OCI-LY1 (cell line): ENCODE results near the gene PRPSAP1.

Experiments used
- H2AFZ ChIP-seq: fragments of 200-600 bp; sonication (generic), shearing (Covaris generic); 2 replicates; pipeline ENCODE4 v1.6.0; 2014; ENCODE audit warnings: antibody characterized with exemption, mild to moderate bottlenecking, low read length
- H3F3A ChIP-seq: fragments of 200-600 bp; sonication (generic), shearing (Covaris generic); 2 replicates; pipeline ENCODE4 v1.6.0; 2014; ENCODE audit warnings: mild to moderate bottlenecking, antibody characterized with exemption, low read length, moderate library complexity; ENCODE audit not compliant: insufficient read depth
- H3K27ac ChIP-seq: fragments of 200-600 bp; sonication (generic); 2 replicates; pipeline ENCODE4 v1.5.1; 2014; ENCODE audit warnings: low read length, mixed run types, mild to moderate bottlenecking, low read depth; ENCODE audit not compliant: poor library complexity, severe bottlenecking
- H3K27me3 ChIP-seq: fragments of 200-600 bp; sonication (generic); 2 replicates; pipeline ENCODE4 v1.6.0; 2014; ENCODE audit warnings: antibody characterized with exemption, mild to moderate bottlenecking, low read length, moderate library complexity; ENCODE audit not compliant: insufficient read depth
- H3K36me3 ChIP-seq: fragments of 200-600 bp; sonication (generic); 2 replicates; pipeline ENCODE4 v1.6.1; 2014; ENCODE audit warnings: mild to moderate bottlenecking, antibody characterized with exemption, low read length, moderate library complexity, mixed read lengths; ENCODE audit not compliant: insufficient read depth
- H3K4me1 ChIP-seq: fragments of 200-600 bp; sonication (generic); 2 replicates; pipeline ENCODE4 v1.5.1; 2014; ENCODE audit warnings: mild to moderate bottlenecking, low read length, moderate library complexity; ENCODE audit not compliant: insufficient read depth, severe bottlenecking
- H3K4me2 ChIP-seq: fragments of 200-600 bp; sonication (generic), shearing (Covaris generic); 2 replicates; pipeline ENCODE4 v1.6.1; 2014; ENCODE audit warnings: low read length
- H3K4me3 ChIP-seq: fragments of 200-600 bp; sonication (generic); 2 replicates; pipeline ENCODE4 v1.5.1; 2014; ENCODE audit warnings: low read length, low read depth, mild to moderate bottlenecking, mixed read lengths; ENCODE audit not compliant: poor library complexity, severe bottlenecking
- H3K79me2 ChIP-seq: fragments of 200-600 bp; shearing (Covaris generic); 2 replicates; pipeline ENCODE4 v1.6.1; 2016; ENCODE audit warnings: mixed run types, low read length, mixed read lengths; ENCODE audit not compliant: insufficient read depth
- H3K9ac ChIP-seq: fragments of 200-600 bp; sonication (generic), shearing (Covaris generic); 2 replicates; pipeline ENCODE4 v1.6.1; 2014; ENCODE audit warnings: mild to moderate bottlenecking, low read length, mixed read lengths
- H3K9me2 ChIP-seq: fragments of 200-600 bp; sonication (generic), shearing (Covaris generic); 2 replicates; pipeline ENCODE4 v1.6.1; 2014; ENCODE audit warnings: low read depth, mild to moderate bottlenecking, low read length, mixed read lengths
- H3K9me3 ChIP-seq: fragments of 200-600 bp; shearing (Covaris generic); 2 replicates; pipeline ENCODE4 v1.6.1; 2014; ENCODE audit warnings: low read length, mixed read lengths
- H4K20me1 ChIP-seq: fragments of 200-600 bp; sonication (generic), shearing (Covaris generic); 2 replicates; pipeline ENCODE4 v1.6.0; 2016; ENCODE audit warnings: mild to moderate bottlenecking, low read length; ENCODE audit not compliant: insufficient read depth
- CTCF ChIP-seq: fragments of 200-600 bp; sonication (generic), shearing (Covaris generic); IDR thresholded peaks from 2 replicates; pipeline ENCODE4 v1.5.1; 2017; ENCODE audit warnings: mild to moderate bottlenecking, antibody characterized with exemption, low read length, moderate library complexity, mixed read lengths
- EZH2 ChIP-seq: fragments of 200-600 bp; sonication (generic), shearing (Covaris generic); IDR thresholded peaks from 2 replicates; pipeline ENCODE4 v1.8.0; 2017; ENCODE audit warnings: borderline replicate concordance, mixed run types, mild to moderate bottlenecking, antibody characterized with exemption, low read length, moderate library complexity, mixed read lengths

Gene PRPSAP1

GRCh38 chr17:76296186-76296585 is 57.5 kb downstream of the PRPSAP1 start:
- H3F3A ChIP-seq, result no peaks in the 10 kb centered on the region
- no peak overlapping the region for H3K27ac ChIP-seq
- H3K27me3 ChIP-seq, result no peaks in the 10 kb centered on the region
- H3K79me2 ChIP-seq, result no peaks in the 10 kb centered on the region
- no peaks in the 10 kb centered on the region for H3K9me3 ChIP-seq
- H2AFZ ChIP-seq, result no peak overlapping the region
- no peak overlapping the region for H3K4me2 ChIP-seq
- no peak overlapping the region for H3K9ac ChIP-seq
- peaks cover 12% of the 10 kb centered on the region for H3K36me3 ChIP-seq
- H3K4me3 ChIP-seq, result no peak overlapping the region
- no peaks in the 10 kb centered on the region for H4K20me1 ChIP-seq
- no peak for TF ChIP-seq EZH2
- TF ChIP-seq CTCF, result no peak
- no peaks in the 10 kb centered on the region for H3K9me2 ChIP-seq
- no peaks in the 10 kb centered on the region for H3K4me1 ChIP-seq

- no peaks in the 10 kb centered on the region for H3F3A ChIP-seq
- no peak overlapping the region for H3K27ac ChIP-seq
- no peaks in the 10 kb centered on the region for H3K9me2 ChIP-seq
- peaks cover 18% of the 10 kb centered on the region for H3K36me3 ChIP-seq
- H3K79me2 ChIP-seq, result no peaks in the 10 kb centered on the region
- TF ChIP-seq EZH2 (no peak), CTCF (no peak)
- no peak overlapping the region for H3K9ac ChIP-seq
- no peak overlapping the region for H2AFZ ChIP-seq
- H3K9me3 ChIP-seq, result no peaks in the 10 kb centered on the region
- H3K4me2 ChIP-seq, result no peak overlapping the region
- H3K27me3 ChIP-seq, result no peaks in the 10 kb centered on the region
- no peaks in the 10 kb centered on the region for H3K4me1 ChIP-seq
- no peak overlapping the region for H3K4me3 ChIP-seq
- H4K20me1 ChIP-seq, result no peaks in the 10 kb centered on the region
Observed at GRCh38 chr17:76293106-76293505, 60.6 kb downstream of the PRPSAP1 start.

- no peak for TF ChIP-seq CTCF
- TF ChIP-seq EZH2, result no peak
Observed at GRCh38 chr17:76292567-76292966, 61.1 kb downstream of the PRPSAP1 start.

More at GRCh38 chr17:76292567-76292966, 61.1 kb downstream of the PRPSAP1 start:
- Histone ChIP-seq H3K4me2 (no peak overlapping the region), H3K36me3 (peaks cover 18% of the 10 kb centered on the region), H3K4me3 (no peak overlapping the region), H3K4me1 (no peaks in the 10 kb centered on the region), H2AFZ (no peak overlapping the region), H3K27me3 (no peaks in the 10 kb centered on the region), H3K79me2 (no peaks in the 10 kb centered on the region), H3K9me3 (no peaks in the 10 kb centered on the region), H4K20me1 (no peaks in the 10 kb centered on the region), H3K9ac (no peak overlapping the region), H3K27ac (no peak overlapping the region), H3K9me2 (no peaks in the 10 kb centered on the region), H3F3A (no peaks in the 10 kb centered on the region)
